NB4 (cell line): Measurements from ENCODE around the gene SNX32.

Experiments
- DNase-seq: peaks from one replicate; pipeline ENCODE4 v3.0.0; 2010; ENCODE audit warnings: low read depth
- H3K4me3 ChIP-seq: one replicate; pipeline ENCODE4 v1.5.1; 2011; ENCODE audit warnings: mild to moderate bottlenecking, low read depth, low read length, moderate library complexity
- CTCF ChIP-seq: IDR thresholded peaks from one replicate; pipeline ENCODE4 v1.5.1; 2012; ENCODE audit warnings: low read depth, low read length
- MYC ChIP-seq: IDR thresholded peaks from 2 replicates; pipeline ENCODE4 v1.6.1; 2011; ENCODE audit warnings: low read depth, low read length
- POLR2A ChIP-seq: IDR thresholded peaks from 2 replicates; pipeline ENCODE4 v1.6.1; 2011; ENCODE audit warnings: mild to moderate bottlenecking; ENCODE audit not compliant: insufficient read length; ENCODE audit errors: extremely low read depth
- TF ChIP-seq, protein P1 (sequence below): IDR thresholded peaks from 2 replicates; pipeline ENCODE4 v1.6.1; 2011; ENCODE audit warnings: low read depth, low read length

The SNX32 gene

GRCh38 chr11:65787649-65788622 is 45.8 kb upstream of the SNX32 start:
- no peak for TF ChIP-seq POLR2A
- TF ChIP-seq, protein P1, sequence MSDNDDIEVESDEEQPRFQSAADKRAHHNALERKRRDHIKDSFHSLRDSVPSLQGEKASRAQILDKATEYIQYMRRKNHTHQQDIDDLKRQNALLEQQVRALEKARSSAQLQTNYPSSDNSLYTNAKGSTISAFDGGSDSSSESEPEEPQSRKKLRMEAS = no peak
- TF ChIP-seq MYC = no peak
- TF ChIP-seq CTCF = no peak
- DNase-seq = no peak
- no peak overlapping the region for H3K4me3 ChIP-seq

GRCh38 chr11:65788821-65789220 is 44.9 kb upstream of the SNX32 start:
- no peak for DNase-seq
- no peak for TF ChIP-seq POLR2A
- TF ChIP-seq CTCF = no peak
- TF ChIP-seq, protein P1 = no peak
- TF ChIP-seq MYC = no peak
- H3K4me3 ChIP-seq = no peak overlapping the region

DNA sequence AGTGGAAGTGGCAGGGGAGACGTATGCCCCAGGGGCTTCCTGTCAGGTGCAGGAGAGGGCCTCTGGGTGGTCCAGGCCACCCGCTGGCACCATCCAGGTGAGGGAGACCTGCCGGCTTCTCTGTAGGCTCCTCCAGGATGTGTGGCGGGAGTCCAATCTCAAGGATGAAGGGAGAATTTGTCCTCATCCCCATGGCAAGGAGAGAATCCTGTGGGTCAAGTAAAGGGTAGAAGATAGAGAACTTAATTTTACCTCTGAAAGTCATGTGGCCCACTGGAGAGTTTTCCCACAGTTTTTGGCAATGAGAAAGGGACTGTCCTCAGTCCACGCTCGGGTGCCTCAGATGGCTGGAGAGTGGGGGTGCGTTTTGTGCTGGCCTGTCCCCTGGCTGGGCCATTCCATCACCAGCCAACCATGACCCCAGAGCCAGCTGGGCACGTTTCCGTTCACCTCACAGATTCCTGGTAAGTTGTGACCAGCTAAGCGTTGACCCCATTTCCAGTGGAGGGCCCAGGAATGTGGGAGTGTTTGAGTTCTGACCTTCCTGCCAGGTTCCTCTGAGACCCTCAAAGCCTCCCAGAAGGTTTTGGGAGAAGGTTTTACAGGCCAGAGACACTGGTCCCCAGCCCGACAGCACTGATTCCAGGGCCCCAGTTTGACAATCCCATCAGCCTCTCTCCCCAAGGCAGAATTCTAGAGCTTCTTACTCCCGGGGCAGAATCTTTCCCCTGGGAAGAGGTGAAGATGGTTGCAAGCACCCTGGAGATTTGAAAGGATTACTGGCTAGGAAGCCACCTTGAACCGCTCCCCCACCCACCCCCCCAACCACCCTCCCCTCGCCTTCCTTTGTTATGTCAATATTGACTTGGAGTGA is 44.3 kb upstream of the SNX32 start:
- TF ChIP-seq, protein P1 = no peak
- TF ChIP-seq POLR2A (no peak), CTCF (no peak), MYC (no peak)
- no peak for DNase-seq
- no peak overlapping the region for H3K4me3 ChIP-seq

DNA sequence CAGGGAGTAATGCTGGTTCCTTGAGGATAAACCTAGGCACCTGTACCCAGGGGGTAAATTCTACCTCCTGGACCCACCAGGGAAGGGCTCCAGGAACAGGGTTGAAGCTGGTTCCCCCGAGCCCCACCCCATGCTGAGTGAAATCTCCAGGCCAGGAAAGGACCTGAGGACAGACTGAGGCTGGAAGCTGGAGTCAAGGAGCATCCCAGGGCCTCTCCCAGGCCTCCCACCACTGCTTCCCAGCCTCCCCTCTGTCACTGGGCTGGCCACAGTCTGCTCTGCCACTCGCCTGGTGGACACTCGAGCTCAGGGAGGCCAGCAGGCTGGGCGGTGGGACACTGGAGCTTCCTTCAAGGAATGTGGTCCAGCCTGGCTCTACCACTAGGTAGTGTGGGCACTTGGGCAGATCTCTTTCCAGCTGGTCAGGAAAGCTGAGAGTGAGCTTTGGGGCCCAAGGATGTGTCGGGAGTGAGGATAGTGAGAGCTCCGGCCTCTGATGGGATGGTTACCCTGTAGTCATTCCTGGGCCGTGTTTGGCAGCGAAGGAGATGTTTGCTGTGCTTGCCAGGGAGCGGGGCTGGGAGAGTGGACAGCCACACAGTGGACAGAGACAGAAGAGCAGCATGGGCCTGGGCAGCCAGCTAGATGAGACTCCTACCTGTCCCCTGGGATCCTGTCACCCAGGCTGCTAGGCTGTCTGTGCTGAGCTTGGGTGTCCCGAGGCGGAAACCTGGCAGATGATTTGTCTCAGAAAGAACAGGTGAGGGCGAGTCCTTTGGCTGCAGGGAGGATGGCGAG is 43.5 kb upstream of the SNX32 start:
- no peak for DNase-seq
- TF ChIP-seq MYC (no peak), POLR2A (no peak), CTCF (no peak)
- TF ChIP-seq, protein P1 = no peak
- H3K4me3 ChIP-seq = no peak overlapping the region

DNA sequence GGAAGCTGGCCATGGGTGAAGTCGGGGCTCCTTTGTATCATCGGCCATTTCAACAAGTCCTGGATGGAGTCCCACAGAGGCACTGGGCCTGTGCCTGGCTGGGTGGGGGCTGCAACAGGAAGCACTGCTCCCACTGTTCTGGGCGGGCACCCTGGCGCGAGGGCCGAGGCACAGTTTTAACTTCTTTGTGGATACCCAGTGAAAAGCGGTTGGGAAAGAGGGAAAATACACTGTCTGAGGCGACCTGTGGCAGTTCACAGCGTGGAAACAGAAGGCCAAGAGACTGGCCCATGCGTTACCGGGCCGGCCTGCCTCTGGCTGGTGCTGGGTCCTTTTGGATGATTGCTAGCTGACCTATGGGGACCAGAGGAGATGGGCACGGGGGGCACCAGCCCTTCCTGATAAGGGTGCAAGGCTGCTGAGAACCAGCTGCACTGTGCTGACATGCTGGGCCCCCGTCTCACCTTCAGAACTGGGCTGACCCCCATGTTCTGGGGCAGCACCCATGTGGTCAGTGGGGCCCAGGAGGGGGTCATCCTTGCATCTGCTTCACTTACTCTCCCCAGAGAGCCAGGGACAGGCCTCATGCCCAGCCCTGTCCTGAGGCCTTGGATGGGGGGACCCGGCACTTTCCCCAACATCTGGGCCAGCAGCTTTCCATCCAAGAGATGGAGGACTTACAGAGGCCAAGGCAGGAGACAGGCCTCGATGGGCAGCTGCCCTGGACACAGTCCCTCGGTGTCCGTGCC is 42.7 kb upstream of the SNX32 start:
- DNase-seq = no peak
- H3K4me3 ChIP-seq = no peak overlapping the region
- TF ChIP-seq POLR2A (no peak), MYC (no peak), CTCF (no peak)
- TF ChIP-seq, protein P1 = no peak
